NCI-H82 (cell line): ENCODE results near the gene DNAJC3.
A peak's percentile ranks its signal among the peaks of the same experiment; 100 is the strongest.
"Not testable (repeated sequence)": the region's sequence is repeated elsewhere in the genome, so short reads cannot be mapped to it uniquely, and the experiment has no call there.

Source experiments
- DNase-seq: peaks from one replicate; lab custom pipeline; 2025; lab: John Stamatoyannopoulos, UW

DNAJC3 gene, protein sequence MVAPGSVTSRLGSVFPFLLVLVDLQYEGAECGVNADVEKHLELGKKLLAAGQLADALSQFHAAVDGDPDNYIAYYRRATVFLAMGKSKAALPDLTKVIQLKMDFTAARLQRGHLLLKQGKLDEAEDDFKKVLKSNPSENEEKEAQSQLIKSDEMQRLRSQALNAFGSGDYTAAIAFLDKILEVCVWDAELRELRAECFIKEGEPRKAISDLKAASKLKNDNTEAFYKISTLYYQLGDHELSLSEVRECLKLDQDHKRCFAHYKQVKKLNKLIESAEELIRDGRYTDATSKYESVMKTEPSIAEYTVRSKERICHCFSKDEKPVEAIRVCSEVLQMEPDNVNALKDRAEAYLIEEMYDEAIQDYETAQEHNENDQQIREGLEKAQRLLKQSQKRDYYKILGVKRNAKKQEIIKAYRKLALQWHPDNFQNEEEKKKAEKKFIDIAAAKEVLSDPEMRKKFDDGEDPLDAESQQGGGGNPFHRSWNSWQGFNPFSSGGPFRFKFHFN

DNA sequence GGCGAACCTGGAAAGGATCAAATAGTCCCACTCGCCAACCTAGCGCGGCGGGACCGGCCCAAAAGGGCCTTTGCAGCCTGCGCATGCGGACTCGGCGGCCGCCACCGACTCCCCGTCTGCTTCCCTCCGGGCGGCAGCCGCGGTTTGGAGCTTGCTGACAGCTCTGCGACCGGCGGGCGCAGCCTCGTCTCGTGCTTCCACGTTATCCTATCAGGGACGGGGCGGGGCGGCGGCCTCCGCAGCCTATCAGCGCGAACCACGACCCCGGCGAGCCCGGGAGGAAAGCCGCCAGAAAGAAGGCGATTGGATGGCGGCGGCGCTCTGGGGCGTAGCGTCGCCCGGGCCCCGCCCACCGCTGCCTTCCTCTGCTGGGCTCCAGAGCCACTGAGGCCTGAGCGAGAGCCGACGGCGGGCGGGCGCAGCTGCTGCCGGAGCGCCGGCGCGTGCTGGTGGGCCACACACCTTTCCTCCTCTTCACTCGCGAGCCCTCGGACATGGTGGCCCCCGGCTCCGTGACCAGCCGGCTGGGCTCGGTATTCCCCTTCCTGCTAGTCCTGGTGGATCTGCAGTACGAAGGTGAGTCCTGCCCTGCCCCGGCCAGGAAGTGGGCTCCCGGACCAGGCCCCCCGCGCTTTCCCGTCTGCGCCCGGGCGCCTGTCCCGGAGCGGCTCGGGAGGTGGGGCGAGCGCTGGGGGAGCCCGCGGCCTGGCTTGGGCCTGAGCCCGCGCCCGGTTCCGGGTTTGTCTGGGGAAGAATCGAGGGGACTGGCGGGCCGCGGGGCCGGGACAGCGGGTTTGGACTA, at the start of gene DNAJC3:
Gene DNAJC3 (plus strand): TSS at position 378 of the 802 bp plus-strand sequence. CDS start 117 bp downstream, at position 495.
- peak; percentile 100 for DNase-seq

DNA sequence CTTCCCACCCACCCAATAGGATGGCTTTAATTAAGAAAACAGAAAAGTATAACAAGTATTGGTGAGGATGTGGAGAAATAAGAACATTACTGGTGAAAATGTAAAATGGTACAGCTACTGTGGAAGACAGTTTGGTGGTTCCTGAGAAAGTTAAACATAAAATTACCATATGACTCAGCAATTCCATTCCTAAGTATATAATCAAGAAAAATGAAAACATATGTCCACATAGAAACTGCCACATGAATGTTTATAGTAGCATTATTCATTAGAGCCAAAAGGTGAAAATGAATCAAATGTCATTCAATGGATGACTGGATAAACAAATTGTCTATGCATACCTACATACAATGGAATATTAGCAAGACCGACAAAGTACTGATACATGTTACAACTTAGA, 49.3 kb upstream of the DNAJC3 start:
- DNase-seq: no peak

DNA sequence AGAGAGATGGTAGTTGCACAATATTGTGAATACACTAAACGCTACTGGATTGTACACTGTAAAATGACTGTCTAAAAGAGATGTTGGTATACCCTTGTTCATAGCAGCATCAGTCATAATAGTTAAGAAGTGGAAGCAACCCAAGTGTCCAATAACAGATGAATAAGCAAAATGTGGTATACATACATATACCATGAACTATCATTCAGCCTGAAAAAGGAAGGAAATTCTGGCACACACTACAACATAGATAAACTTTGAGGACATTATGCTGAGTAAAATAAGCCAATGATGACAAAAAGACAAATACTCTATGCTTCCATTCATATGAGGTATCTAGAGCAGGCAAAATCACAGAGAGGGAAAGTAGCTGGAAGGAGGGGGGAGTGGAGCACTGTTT, 48.5 kb upstream of the DNAJC3 start:
- DNase-seq: no peak

DNA sequence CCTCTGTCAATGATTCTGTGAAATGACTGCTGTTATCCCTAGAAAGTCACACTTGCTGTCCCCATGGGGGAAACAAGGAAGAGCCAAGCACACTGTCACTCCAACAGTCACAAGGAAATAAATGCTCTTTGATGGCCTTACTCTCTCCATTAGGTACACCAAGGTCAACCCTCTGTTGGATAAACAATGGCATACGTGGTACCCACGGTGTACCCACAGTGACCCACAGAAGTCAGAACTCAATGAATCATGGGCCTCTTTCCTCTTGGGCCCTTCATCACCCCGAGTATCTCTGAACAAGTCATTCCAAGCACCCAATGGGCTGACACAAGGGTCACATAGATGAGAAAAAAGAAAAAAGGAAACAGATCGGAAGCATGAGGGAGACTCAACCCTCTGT, 47.9 kb upstream of the DNAJC3 start:
- DNase-seq: no peak

DNA sequence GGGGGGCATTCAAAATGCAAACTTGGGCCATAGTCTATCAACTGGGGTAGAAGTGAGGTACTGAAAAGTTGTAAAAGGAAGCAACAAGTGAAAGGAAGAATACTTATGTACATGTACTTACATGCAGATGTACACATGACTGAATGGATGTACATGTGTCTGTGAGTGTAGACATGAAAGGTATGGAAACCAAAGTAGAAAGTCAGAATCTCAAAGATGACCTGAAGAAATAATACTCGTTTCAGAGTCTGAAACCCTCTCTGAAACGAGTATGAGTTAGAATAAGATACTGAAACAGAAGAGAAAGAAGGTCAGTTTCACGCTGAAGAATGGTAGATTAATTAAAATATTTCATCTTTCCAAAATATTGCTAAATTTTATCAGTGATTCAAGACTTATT, 46.3 kb upstream of the DNAJC3 start:
- DNase-seq: no peak

DNA sequence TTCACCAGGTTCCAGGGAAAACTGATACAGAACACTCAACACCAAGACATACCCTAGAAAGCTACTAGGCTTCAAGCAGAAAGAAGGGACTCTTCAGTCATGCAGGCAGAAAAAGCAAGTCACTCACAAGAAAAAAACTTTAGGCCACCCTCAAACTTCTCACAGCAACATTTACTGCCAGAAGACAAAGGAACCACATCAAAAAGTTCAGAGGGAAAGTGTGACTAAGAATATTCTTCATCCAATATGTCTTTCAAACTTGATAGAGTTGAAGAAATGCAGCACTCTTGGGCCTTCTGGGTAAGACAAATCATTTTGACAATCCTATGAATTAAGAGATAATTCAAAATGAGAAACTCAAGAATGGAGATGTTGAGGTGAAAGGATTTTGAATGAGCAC, 40.1 kb upstream of the DNAJC3 start:
- DNase-seq: no peak

DNA sequence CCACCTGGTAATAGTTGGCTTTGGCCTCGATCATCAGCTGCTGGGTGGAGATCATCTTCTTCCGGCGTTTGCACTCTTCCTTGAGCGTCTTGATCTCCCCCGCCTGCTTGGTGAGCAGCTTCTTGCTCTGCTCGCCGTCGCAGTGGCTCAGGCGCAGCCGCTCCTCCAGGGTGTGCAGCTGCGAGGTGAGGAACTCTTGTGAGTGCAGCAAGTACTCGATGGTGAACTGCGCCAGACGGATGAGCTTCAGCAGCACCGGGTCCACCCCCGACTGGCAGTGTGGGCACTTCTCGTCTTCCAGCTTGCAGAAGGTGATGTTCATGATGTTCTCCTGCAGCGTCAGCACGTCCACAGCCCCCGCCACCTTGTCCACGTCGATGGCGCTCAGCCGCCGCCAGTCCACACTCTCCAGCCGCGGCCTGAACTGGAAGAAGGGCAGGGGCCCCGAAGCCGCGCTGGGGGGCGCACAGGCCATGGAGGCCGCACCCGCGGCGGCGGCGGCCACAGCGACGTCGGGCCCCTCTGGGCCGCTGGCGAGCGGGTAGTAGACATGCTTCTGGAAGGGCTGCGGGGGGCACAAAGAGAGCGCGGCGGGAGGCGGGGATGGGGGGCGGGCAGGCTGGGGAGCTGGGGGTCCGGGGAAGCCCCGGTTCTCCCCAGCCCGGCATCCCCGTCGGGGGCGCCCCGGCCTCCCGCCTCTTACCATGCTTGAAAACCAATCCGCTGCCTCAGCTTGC, 35.5 kb upstream of the DNAJC3 start:
- peak; percentile 68 for DNase-seq

DNA sequence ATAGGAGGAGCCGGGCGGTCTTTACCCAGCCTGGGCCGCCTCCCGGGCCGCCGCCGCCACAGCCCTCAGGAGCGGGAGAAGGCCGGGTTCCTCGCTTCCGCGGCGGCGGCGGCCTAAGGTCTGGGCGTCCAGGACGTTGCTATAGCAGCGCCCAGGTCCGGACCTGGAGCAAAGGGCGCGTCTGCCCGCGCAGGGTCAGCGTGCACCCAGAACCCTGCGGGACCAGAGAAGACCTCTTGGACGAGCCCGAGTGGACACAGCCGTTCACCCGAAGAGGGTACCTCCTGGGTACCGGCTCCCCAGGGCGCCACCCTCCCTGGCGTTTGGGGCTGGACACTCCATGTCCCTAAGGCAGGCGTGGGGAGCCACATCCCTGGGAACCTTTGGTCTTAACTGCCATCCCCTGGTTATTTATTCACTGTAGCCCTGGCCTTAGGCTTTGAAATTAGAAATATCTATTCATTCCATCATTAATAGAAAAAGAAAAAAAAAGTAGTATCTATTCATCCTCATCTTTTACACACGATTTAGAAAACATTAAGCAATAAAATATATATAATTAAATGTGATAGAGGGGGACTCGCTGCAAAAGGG, 34.8 kb upstream of the DNAJC3 start:
- DNase-seq: no peak

DNA sequence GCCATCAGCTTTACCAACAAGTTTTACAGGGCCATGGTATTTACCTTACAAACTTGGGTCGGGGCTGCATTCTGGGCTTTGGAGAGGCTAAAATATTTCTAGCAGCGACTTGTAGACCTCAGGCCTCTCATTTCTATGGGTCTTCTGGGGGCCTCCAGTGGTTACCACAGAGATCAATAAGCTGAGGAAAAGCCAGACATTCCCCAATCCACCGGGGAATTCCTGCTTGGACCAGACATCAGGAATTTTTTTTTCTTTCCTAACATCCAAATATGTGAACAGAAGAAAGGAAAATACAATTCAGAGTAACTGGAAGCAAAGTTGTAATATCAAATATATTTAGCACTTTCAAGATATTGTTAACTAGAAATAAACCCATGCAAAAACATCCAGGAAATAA, 33.9 kb upstream of the DNAJC3 start:
- peak; percentile 23 for DNase-seq

DNA sequence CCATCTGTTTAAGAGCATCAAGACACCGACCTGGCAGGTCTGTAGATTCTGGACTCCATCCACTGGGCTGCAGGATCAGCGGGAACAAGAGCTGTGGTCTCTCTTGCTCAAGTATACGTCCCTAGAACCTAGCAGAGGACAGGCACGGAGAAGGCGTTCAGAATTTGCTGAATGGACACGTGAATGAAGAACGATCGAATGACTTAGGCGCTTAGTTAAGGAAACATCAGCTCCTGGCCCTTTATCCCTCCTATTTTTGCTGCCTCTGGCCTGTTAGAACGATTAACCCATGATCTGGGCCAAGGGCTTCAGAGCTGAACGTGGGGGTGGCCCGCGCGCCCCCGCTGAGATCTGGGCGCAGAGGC, 33.4 kb upstream of the DNAJC3 start:
- DNase-seq: peak; percentile 70

DNA sequence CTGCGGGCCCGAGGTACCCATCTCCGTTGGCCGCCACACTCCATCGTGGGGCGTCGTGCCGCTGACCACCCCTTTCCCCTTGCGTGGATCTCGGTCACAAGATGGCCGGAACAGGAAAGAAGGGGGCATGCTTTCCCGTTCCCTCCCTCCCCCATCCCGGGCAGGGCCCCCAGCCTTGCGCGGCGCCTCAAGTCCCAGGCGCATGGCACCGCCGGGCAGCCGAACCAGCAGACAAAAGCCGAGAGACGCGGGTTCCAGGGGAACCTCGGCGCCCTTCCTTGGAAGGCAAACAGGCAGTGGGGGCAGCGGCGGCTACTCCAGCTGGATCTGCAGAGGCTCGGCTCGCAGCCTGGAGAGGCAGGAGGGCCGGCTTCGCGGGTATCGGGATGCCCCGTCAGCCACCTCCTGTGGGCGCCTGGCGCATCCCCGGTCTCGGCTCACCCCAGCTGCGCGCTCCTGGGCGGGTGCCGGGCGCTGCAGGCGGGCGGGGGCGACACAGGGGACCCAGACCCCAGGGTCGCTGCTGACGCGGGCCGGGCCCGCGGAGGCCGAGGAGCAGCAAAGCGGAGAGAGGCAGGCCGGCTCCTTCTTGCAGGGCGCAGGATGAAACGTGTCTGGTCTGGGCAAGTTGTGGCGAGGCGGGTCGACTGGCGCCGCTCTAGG, 32.9 kb upstream of the DNAJC3 start:
- DNase-seq: peak; percentile 72

DNA sequence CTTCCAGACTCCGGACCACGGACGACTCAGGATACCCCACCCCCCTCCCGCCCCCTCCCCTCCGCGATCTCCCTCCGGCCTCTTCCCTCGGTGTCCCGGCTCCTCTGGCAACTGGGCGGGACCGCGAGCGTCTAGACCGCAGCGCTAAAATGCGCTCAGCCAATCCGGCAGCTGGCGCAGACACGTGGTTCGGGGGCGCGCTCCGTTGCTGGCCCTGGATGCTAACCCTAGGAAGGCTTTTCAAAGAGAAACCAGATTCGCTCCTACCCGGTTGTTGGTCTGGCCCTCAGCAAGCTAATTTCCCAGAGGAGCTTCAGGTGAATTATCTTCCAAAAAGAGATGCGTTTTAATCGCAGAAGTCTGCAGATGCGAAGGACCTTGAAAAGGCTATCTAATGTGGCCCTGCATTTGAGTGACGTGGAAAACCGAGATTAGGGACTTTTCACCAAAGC, 32.3 kb upstream of the DNAJC3 start, which contains the start of gene DZIP1:
Gene DZIP1 (minus strand): TSS at position 106 of the 452 bp plus-strand sequence. CDS start 2,677 bp downstream, outside the sequence.
- peak; percentile 95 for DNase-seq

DNA sequence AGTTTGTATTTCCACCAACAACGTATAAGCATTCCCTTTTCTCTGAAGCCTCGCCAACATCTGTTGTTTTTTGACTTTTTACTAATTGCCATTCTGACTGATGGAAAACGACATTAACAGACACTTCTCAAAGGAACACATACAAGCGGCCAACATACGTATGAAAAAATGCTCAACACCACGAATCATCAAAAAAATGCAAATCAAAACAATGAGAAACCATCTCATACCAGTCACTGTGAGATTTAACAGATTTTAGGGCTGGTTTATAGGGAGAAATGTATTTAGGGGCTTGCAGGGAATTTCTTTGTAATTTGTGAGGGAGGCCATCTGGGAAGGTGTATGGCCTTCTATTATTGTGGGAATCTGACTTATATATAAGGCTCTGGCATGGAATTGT, 29.6 kb upstream of the DNAJC3 start:
- DNase-seq: no peak

DNA sequence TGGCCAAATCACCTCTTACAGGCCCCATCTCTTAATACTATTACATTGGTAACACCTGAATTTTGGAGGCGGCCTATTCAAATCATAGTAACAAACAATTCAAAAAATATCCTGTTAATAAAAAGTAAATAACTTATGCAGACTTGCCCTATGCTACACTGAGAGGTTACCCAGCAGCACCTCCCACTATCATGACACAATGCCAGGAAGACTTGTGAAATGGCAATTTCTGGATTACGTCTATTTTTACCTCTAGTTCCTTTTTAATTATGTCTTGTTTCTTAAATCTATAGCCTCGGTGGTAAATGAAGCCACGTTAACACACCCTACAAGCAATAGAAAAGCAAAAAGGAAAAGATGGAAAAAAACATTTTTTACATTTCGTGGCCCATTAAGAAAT, 26.2 kb upstream of the DNAJC3 start:
- no peak for DNase-seq

DNA sequence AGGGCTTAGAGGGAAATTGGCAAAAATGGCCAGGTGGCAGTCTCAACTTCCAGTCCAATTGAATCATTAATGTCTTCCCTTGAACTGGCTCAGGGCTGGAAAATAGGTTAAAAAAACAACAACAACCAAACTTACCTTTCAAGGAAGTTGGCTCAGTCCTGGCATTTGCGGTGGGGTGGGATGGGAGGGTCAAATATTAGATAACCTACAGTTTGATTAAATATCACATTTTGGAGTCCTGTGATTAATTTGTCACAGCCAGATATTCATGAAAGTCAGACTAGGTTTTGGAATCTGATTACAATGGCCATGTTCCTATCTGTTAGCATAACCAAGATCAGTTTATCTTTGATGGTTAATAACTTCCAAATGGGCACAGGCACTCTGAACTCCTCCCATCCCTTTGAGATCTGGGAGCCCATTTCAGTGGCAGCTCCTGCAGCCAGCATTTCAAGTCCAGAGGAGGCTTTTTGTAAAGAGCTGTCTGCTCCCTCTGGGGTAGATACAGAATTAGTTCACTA, 24.6 kb upstream of the DNAJC3 start:
- no peak for DNase-seq

DNA sequence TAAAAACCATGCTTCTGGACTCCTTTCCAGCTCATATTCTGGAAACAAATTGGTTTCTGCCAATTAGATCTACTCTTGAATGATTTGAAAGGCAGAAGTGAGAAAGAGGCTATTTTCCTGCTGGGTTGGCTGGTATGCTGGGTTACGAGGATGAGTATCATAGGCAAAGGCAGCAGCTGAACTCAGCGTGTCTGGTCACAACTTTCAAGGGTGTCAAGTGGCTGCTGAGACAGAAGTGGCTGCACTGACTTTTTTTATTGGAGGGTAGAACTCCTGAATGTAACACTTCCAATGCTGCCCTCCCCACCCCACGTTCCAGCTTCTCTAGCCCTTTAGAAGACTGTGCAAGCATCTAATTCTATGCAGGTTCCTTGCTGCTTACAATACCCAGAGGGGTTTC, 24.1 kb upstream of the DNAJC3 start:
- no peak for DNase-seq

DNA sequence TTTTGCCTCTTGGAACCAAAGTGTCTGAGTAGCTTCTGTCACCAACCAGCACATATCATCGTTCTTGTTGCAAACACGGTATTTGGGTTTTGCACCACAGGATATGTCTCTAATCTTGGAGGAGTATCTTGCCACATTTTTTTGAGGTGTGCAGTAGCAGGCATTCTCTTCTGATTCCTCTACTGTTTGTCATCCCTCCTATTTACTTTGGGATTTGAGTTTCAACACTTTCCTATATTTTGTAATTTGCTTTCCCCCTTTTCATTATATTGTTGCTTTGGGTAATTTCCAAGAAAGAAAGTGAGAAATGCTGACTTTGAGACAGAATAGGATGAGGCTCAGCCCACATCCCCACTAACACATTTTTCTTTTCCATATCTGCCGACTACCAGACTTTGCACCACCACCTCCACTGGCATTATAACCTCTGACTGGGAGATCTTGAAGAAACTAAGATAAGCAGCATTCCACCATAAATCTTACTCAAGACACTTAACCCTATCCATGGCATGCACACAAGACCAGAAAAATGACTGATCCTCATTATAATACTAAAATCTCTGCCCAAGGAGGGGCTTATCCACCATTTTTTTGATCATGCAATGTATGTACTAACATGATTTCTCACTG, 20.4 kb upstream of the DNAJC3 start:
- no peak for DNase-seq

DNA sequence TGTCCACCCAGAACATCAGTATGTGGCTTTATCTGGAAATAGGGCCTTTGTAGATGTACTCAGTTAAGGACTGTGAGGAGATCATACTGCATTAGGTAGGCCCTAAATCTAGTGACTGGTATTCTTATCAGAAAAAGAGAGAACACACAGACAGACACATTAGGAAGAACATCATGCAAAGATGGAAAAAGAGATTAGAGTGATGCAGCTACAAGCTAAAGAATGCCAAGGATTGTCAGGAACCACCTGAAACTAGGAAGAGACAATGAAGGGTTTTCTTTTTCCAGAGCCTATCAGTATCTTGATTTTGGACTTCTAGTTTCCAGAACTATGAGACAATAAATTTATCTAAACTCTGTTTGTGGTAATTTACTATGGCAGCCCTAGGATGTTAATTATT, 17.4 kb upstream of the DNAJC3 start:
- no peak for DNase-seq

DNA sequence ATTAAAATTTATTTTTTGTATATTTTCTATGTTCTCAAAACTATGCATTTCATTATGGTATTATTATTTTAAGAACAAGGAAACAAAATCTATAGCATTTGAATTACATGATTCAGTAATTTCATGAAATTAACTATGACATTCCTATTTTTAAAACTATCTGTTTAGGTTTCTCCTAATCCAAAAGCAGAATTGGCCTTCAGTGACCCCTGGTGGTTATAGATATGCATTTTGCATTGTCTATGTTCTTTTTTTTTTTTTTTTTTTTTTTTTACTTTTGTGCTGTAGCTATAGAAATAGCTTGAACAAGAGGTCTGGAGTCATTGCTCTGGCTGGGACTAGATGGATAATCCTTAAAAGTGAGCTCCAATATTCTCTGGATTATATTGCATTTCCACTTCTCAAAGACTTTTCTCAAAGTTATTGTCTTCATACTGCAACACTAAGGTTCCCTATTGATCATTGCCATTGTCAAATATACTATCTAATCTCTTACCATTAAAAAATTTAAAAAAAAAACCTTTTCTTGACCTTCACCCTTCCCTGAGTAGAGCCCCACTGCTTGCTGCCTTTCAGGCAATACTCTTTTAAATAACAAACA, 15.9 kb upstream of the DNAJC3 start:
- DNase-seq: peak; percentile 84

DNA sequence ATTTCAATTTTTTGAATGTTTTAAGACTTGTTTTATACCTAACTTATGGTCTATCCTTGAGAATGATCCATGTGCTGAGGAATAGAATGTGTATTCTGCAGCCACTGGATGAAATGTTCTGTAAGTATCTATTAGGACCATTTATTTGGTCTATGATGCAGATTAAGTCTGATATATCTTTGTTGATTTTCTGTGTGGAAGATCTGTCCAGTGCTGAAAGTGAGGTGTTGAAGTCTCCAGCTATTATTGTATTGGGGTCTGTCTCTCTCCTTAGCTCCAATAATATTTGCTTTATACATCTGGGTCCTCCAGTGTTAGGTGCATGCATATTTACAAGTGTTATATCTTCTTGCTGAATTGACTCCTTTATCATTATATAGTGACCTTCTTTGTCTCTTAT, 9.7 kb upstream of the DNAJC3 start:
- not testable (repeated sequence) for DNase-seq
